OCI-LY1 (cell line): ENCODE data around the gene ARHGAP44.

Source experiments
- EZH2 ChIP-seq: fragments of 200-600 bp; sonication (generic), shearing (Covaris generic); IDR thresholded peaks from 2 replicates; pipeline ENCODE4 v1.8.0; 2017; ENCODE audit warnings: borderline replicate concordance, mixed run types, mild to moderate bottlenecking, antibody characterized with exemption, low read length, moderate library complexity, mixed read lengths
- TF ChIP-seq, protein P1 (sequence below): fragments of 200-600 bp; sonication (generic), shearing (Covaris generic); IDR thresholded peaks from 2 replicates; pipeline ENCODE4 v1.5.1; 2017; ENCODE audit warnings: mild to moderate bottlenecking, antibody characterized with exemption, low read length, moderate library complexity, mixed read lengths

DNA sequence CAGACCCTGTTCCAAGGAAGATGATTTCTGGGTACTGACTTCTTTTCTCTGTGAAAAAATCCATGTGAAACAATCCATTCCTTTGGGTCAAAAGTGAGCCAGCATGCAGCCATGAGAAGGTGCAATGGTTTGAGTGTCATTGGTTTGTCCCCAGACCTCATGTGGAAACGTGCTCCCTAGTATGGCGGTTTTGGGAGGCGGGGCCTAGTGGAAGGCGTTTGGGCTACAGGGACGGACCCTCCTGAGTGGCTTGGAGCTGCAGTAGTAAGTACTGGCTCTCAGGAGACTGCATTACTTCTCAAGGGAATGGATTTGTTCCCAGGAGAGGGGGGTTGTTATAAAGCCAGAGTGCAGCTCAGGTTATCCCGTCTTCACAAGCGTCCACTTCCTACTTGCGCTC lies 209.2 kb downstream of the ARHGAP44 start:
- TF ChIP-seq, protein P1, sequence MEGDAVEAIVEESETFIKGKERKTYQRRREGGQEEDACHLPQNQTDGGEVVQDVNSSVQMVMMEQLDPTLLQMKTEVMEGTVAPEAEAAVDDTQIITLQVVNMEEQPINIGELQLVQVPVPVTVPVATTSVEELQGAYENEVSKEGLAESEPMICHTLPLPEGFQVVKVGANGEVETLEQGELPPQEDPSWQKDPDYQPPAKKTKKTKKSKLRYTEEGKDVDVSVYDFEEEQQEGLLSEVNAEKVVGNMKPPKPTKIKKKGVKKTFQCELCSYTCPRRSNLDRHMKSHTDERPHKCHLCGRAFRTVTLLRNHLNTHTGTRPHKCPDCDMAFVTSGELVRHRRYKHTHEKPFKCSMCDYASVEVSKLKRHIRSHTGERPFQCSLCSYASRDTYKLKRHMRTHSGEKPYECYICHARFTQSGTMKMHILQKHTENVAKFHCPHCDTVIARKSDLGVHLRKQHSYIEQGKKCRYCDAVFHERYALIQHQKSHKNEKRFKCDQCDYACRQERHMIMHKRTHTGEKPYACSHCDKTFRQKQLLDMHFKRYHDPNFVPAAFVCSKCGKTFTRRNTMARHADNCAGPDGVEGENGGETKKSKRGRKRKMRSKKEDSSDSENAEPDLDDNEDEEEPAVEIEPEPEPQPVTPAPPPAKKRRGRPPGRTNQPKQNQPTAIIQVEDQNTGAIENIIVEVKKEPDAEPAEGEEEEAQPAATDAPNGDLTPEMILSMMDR: no peak
- TF ChIP-seq EZH2: no peak
